Left kidney (tissue), 8 donors: ENCODE data around the gene ZSCAN25. TPM values are rescaled to one million over a fixed set of nuclear protein-coding genes. Genes with fewer than 3 reads are reported as not detected.
"Not testable (repeated sequence)": the region's sequence is repeated elsewhere in the genome, so short reads cannot be mapped to it uniquely, and the experiment has no call there.

Experiments
- DNase-seq: peaks from one replicate; pipeline ENCODE4 v3.0.0-alpha.2; 2013
- long read RNA-seq, 8 donors: transcript quantifications; one replicate each; lab custom pipeline, GENCODE V29; 2026
- polyA plus RNA-seq: library from polyadenylated mRNA; unstranded; fragments of 120-200 nt; gene quantifications from one replicate; pipeline ENCODE4 v1.2.1, GENCODE V29; 2013; ENCODE audit not compliant: insufficient read length

ZSCAN25 gene
- 20.4 TPM for polyA plus RNA-seq
- long read RNA-seq, donor 1, full-length matches to known transcripts: 1 of 1 reads
- long read RNA-seq, donor 1, partial matches to known transcripts: 0 of 1 reads
- long read RNA-seq, donor 1, other reads (novel, unspliced or antisense): 0 of 1 reads
- long read RNA-seq, donor 2, full-length matches to known transcripts: 4 of 4 reads
- long read RNA-seq, donor 2, partial matches to known transcripts: 0 of 4 reads
- long read RNA-seq, donor 2, other reads (novel, unspliced or antisense): 0 of 4 reads
- long read RNA-seq, donor 3, full-length matches to known transcripts: 1 of 1 reads
- long read RNA-seq, donor 3, partial matches to known transcripts: 0 of 1 reads
- long read RNA-seq, donor 3, other reads (novel, unspliced or antisense): 0 of 1 reads
- long read RNA-seq, donor 4: 0 reads
- long read RNA-seq, donor 5, full-length matches to known transcripts: 4 of 4 reads
- long read RNA-seq, donor 5, partial matches to known transcripts: 0 of 4 reads
- long read RNA-seq, donor 5, other reads (novel, unspliced or antisense): 0 of 4 reads
- long read RNA-seq, donor 6, full-length matches to known transcripts: 1 of 1 reads
- long read RNA-seq, donor 6, partial matches to known transcripts: 0 of 1 reads
- long read RNA-seq, donor 6, other reads (novel, unspliced or antisense): 0 of 1 reads
- long read RNA-seq, donor 7, full-length matches to known transcripts: 1 of 1 reads
- long read RNA-seq, donor 7, partial matches to known transcripts: 0 of 1 reads
- long read RNA-seq, donor 7, other reads (novel, unspliced or antisense): 0 of 1 reads
- long read RNA-seq, donor 8: 0 reads

DNA sequence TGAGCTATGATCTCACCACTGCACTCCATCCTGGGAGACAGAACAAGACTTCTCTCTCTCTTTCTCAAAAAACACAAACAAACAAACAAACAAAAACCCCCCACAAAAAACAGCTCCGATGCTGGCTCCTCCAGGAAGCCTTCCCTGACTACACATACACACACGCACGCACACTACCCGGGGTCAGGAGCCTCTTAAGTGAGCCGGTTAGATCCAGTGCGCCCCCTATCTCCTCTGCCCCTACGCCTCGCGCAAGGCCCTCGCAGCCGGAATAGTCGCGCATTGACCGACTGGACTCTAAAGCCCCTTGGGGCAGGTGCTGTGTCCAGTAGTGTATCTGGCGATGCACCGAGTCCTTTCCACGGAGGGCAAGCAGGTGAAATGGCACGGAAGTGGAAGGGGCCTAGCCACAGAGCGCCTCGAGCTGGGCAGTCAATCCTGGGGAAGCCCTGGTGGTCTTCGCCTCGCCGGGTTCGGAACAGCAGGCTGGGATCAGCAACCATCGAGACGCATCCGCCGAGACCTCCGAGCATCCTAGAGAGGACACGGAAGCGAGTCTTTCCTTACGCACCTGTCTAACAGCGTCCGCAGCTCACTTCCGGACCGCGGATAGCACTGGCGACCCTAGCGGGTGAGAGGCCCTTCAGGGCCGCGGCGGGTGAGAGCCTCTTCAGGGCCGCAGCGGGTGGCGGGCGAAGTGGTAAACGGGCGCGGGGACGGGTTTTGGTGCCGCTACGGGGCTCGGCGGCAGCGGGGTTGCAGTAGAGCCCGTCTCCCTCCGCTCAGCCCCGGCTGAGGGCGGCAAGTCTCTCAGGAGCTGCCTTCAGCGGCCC lies at the start of gene ZSCAN25:
ZSCAN25 (plus strand) TSS at position 588 of the 833 bp plus-strand sequence. CDS start 2,661 bp downstream, outside the sequence.
- peak; percentile 94 for DNase-seq

DNA sequence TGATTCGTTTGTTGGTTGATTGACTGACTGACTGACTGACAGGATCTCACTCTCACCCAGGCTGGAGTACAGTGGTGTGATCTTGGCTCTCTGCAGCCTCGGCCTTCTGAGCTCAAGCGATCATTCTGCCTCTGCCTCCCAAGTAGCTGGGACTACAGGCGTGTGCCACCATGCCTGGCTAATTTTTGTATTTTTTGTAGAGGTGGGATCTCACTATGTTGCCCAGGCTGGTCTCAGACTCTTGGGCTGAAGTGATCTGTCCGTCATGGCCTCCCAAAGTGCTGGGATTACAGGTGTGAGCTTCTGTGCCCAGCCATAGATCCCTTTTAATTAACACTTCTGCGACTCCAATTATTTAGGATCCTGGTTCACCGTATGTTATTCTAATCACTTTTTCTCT lies 48.0 kb upstream of the ZSCAN25 start:
- DNase-seq: not testable (repeated sequence)

DNA sequence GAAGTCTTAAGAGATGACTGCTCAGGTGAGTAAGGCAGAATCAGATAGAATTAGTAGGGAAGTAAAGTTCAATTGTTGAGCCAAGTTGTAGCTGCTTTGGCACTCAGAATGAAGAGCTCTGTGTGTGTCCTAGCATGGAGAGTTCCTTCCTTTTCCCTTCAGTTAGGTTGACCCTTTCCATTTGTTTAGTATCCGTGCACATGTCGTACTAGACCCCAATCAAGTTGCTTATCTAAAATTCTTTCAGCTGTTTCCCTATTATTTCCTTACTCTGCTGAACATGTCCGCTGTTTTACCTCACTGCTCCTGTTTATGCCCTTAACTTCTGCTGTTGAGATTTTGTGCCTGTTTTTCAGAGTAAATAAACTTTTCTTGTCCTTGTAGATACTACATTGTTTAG lies 45.0 kb upstream of the ZSCAN25 start:
- no peak for DNase-seq

DNA sequence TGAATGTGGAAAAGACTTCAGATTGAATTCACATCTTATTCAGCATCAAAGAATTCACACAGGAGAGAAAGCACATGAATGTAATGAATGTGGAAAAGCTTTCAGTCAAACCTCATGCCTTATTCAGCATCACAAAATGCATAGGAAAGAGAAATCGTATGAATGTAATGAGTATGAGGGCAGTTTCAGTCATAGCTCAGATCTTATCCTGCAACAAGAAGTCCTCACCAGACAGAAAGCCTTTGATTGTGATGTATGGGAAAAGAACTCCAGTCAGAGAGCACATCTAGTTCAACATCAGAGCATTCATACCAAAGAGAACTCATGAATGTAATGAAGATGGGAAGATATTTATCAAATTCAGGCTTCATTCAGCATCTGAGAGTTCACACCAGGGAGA lies 43.5 kb upstream of the ZSCAN25 start:
- no peak for DNase-seq

DNA sequence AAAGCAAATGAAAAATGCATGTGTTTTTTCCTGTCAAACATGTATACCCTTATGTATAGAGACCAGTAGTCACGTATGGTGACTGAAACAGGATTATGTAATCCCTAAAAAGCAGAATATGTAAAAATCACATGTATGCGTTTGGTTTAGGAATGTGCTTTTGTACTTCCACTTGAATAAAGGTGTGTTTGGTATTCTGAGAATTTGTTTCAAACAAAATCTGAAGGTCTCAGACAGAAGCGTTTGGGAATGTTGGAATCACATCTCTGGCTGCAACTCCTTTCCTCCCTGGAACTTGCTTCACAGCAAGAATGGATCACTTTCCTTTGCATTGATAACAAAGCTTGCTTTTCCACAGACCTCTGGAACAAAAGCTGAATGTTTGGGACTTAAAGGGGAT lies 40.5 kb upstream of the ZSCAN25 start:
- DNase-seq: no peak

DNA sequence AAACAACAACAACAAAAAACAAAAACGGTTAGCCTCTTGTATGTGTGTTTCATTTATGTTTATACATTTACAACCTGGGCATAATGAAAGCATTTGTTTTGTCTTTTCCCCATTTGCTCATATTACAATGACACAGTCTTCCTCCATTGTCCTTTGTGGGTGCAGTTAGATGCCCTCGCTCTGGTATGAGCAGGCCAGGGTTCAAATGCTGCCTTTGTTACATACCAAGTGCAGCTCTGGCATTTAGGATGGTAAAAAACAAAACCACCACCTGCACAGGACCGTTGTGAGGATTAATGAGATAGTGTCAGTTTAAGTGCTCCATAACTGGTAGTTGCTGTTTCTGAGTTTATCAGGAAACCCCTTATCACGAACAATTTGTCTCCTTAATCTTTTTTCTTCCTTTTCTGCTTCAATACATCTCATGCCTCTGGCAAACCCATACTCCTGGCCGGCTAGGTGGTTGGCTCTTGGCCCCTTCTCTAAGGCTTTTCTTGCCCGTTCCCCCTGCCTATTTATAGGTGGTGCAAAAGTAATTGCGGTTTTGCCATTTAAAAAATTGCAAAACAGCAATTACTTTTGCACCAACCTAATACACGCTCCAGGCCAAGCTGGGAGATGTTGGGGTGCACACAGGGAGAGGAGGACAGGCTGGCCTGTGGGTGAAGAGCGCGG lies 37.3 kb upstream of the ZSCAN25 start:
- no peak for DNase-seq

DNA sequence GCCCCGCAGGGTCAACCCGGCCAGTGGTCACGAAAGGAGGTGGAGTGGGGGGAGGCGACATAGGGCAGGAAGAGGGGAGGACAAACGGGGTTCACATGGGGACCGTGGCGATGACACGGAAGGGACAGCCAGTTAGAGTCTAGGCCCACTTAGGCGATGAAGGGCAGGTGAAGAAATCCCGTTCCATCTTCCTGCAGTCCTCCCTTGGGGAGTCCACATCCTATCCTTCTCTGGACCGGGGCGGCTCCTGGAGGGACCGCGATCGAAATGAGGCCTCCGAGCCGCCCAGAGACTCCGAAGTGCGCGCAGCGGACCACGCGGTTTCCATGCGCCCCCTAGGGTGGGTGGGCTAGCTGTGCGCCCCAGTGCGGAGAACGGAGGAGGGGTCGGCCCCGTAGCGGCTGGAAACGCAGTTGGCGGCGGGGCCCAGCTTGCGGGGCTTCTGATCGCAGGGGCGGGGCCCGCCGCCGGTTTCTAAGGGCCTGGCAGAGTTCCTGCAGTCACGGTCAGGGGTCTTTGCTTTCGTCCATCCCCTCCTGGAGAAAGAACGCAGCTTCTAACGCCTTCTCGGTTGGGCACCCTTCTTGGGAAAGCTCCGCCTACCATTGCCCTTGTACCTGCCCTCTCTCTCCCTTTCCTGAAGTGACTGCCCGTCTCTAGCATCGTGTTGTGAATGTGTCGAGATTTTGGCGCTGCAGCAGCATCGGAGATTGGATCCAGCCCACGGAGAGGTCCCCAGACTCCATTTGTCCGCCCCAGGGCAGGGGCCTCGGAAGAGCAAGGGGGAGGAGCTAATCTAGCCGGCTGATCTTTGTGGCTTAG lies 36.6 kb upstream of the ZSCAN25 start:
- DNase-seq: peak; percentile 68

DNA sequence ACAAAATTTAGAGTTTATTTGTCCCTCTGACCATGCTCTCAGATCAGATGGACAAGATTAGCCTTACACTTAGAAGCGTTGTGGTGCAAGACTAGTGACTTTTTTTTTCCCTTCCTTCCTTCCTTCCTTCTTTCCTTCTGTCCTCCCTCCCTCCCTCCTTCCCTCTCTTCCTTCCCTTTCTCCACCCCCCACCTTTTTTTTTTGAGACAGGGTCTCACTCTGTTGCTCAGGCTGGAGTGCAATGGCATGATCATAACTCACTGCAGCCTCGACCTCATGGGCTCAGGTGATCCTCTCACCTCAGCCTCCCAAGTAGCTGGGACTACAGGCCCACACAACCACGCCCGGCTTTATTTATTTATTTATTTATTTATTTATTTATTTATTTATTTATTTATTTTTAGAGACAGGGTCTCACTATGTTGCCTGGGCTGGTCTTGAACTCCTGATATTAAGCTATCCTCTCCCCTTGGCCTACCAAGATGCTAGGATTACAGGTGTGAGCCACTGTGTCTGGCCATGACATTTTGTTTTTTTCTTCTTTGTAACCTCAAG lies 35.9 kb upstream of the ZSCAN25 start:
- not testable (repeated sequence) for DNase-seq

DNA sequence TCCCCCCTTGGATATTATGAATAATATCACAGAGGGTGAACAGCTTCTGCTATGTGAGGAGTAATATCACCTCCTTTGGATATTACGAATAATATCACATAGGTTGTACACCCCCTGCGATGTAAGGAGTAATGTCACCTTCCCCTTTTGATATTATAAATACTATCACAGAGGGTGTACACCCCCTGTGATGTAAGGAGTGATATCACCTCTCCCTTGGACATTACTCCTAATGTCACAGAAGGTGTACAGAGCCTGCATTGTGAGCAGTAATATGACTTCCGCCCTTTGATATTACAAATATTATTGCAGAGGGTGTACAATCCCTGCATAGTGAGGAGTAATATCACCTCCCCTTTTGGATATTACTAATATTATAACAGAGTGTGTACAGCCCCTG lies 27.9 kb upstream of the ZSCAN25 start:
- DNase-seq: no peak

DNA sequence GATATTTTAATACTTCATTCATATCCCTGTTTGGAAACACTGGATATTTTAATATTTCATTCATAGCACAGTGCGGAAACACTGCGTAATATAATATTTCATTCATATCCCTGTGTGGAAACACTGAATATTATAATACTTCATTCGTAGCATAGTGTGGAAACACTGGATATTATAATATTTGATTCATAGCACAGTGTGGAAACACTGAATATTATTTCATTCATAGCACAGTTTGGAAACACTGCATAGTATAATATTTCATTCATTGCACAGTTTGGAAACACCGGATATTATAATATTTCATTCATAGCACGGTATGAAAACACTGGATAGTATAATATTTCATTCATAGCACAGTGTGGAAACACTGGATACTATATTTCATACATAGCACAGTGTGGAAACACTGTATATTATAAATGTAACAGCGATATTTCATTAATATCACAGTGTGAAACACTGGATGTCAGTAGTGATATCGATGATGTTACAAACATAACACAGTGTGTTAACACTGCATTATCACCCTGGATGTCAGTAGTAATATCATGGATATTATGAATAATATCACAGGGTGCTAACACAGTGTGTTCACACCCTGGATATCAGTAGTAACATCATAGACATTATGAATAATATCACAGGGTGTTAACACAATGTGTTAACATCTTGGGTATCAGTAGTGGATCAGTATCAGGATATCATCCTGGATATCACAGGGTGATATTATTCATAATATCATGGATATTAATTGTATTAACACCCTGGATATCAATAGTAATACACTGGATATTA lies 21.6 kb upstream of the ZSCAN25 start:
- DNase-seq: no peak

DNA sequence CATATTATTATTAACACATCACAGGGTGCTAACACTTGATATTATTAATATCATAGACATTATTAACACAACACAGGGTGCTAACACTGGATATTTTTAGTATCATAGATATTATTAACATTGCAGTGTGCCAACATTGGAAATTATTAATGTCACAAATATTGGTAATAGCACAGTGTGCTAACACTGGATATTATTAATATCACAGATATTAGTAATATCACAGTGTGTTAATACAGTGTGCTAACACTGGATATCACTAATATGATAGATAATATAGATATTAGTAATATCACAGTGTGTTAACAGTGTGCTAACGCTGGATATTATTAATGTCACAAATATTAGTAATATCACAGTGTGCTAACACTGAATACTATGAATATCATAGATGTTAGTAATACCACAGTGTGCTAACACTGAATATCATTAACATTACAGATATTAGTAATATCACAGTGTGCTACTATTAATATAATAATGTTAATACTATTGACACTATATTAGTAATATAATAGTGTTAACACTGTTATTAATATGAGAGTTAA lies 20.3 kb upstream of the ZSCAN25 start:
- DNase-seq: no peak

DNA sequence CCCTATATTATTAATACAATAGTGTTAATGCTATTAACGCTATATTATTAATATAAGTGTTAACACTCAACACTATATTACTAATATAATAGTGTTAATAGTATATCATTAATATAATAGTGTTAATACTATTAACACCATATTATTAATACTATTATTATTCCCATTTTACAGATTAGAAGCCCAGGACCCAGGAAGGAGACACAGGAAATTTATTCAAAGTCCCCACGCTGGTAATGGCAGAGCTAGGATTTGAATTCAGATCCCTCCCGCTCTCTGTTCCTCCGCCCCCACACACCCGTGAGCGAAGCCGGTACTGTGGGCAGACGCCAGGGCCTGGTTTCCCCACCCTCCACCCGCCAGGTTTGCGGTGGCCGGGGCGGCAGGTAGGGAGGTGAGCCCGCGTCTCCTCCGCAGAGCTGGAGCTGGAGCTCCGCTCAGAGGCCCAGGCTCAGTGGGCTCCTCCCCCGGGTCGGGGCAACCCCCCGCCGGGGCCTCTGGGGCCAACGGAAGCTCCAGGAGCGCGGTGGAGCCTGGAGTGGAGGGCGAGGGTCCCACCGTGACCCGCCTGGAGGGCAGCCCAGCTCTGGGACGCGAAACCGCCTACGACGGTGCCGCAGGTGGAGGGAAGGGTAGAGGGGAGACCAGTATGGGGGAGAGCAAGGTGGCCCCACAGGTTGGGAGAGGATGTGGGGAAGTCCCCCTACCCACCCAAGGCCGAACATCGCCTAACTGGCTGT lies 18.8 kb upstream of the ZSCAN25 start, which contains the start of gene TMEM225B:
TMEM225B (plus strand) TSS at position 506 of the 740 bp plus-strand sequence. CDS start 6,122 bp downstream, outside the sequence.
- no peak for DNase-seq

DNA sequence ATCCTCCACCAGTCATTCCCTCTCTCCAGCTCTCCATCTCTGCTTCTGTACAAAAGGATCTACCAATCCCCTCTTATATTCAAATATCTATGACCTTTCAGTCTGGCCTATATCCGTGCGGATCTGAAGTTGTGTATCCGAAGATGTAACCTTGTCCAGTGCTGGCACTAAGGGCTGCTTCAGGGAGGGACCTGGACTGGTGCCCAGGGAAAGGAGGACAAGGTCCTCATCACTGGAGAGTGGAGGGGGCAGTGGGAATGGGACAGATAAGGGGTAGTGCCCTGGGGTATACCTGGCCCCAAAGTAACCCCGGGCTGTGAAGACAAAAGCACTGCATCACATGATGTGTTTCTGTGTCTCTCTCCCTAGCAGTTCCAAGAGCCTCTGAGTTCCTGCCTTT lies 16.9 kb upstream of the ZSCAN25 start:
- DNase-seq: no peak

DNA sequence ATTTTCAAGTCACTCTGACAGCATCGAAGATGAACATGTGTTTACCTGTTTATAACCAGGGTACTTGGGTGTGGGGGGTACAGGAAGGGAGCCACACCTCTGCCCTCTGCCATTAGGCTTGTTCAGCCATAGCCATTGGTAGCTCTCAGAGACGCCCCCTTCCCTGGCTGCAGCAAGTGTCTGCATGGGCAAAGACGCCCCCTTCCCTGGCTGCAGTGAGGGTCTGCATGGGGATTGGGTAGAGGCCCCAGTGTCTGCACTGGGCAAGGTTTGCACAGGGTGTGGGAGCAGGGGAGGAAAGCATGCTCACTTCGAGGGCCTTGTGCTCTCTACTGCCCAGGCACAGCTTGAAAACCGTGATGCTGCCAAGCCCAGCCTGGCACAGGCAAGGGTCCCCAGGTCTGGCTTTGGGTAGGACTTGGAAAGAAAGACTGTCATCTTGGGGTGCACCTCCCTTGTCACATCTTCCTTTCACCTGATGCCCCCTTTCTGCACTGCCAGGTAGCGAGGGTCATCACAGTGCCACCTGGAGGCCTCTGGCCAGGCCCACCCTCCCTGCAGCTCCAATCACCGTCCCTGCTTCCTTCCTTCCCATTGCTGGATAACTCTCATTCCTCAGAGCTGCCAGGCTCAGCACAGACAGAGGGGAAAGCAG lies 15.0 kb upstream of the ZSCAN25 start:
- no peak for DNase-seq

DNA sequence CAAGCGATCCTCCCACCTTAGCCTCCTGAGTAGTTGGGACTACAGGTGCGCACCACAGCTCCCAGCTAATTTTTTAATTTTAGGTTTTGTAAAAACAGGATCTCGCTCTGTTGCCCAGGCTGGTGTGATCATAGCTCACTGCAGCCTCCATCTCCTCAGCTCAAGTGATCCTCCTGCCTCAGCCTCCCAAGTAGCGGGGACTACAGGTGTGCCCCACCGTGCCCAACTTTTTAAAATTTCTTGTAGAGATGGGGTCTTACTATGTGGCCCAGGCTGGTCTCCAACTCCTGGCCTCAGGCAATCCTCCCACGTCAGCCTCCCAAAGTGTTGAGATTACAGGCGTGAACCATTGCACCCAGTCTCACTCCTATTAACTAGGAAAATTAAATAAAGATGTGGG lies 11.2 kb upstream of the ZSCAN25 start:
- DNase-seq: no peak

DNA sequence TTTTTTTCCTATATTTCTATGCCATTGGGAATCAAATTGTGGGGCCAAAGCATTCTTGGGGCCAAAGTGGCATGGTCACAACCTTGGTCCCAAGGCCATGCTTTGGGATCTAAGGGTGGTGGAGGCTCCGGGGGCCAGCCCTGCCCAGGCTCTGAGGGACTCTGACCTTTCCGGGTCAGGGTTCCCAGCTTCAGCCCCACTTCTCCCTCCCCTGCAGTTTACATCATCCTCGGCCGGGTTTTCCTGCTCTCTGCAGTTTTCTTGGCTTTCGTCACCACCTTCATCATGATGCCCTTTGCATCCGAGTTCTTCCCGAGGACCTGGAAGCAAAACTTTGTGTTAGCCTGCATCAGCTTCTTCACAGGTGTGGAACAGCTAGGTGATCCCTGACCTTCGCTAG lies 10.2 kb upstream of the ZSCAN25 start:
- no peak for DNase-seq

DNA sequence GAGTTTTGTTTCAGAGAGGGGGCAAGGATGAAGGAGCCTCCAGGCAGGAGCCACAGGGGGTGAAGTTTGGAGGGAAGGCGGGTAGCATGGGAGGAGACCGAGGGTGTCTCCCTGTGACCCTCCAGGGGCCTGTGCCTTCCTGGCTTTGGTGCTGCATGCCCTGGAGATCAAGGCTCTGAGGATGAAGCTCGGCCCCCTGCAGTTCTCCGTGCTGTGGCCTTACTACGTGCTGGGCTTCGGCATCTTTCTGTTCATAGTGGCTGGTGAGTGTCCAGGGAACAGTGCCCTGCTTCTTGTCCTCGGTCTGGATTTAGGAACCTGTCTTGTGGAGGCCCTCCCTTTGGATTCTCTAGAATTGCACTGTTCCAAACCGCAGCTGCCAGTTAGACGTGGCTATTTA lies 9.2 kb upstream of the ZSCAN25 start:
- DNase-seq: no peak

DNA sequence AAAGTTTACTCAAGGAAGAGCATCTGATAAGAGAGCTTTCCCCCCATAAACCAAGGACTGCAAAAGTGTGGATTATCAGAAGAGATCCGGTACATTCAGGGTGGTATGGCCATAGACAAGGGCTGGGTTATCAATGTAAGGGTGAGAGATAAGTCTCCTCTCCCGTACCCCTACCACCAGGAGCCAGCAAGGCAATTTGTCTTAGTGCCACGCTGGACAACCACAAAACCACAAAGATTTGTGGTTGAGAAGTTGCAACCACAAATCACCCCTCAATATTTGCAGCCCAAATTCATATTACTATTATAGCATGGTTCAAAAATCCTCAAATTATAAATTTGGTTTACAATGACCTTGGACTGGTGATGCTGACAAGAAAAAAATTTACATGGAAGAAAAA lies 2.3 kb upstream of the ZSCAN25 start:
- DNase-seq: no peak
